K562 (cell line): Measurements from ENCODE around the gene SLC18B1. TPM values are rescaled to one million over a fixed set of nuclear protein-coding genes. Genes with fewer than 3 reads are reported as not detected.

Experiments used
- ATAC-seq: fragments of 200-7000 bp; cut with Tn5 transposase; 3 replicates; pipeline ENCODE4 v1.9.1; 2020; ENCODE audit warnings: moderate library complexity
- BruUV-seq: library from RNA; stranded (reverse); fragments of 400-500 nt; replicated peaks from 2 replicates; lab custom pipeline; 2021; lab: Mats Ljungman, UMichigan
- CTCF ChIA-PET: fragments of 300-600 bp; formaldehyde crosslinking; extraction: SDS; loops from one replicate; lab custom pipeline; 2021; ENCODE audit warnings: low intra/inter-chr PET ratio; lab: Yijun Ruan, JAX
- POLR2A ChIA-PET: fragments of 300-600, 350-650 bp; sonication (Branson Sonifier 250); formaldehyde crosslinking; extraction: SDS; loops from one replicate; lab custom pipeline; 2021; ENCODE audit warnings: antibody characterized with exemption, inconsistent platforms; lab: Yijun Ruan, JAX
- DNase-seq, 4 experiments: peaks; one replicate each; pipeline versions ENCODE4 v3.0.0 to v3.0.0-alpha.2; 2011 to 2018; ENCODE audit warnings: low spot score in 3 of 4, mixed read lengths in 3 of 4; ENCODE audit errors: extremely low read depth in 1 of 4
- FAIRE-seq: peaks from 2 replicates; lab custom pipeline; 2011; peaks lifted over from hg19 to GRCh38; lab: Jason Lieb, UNC
- H2AFZ ChIP-seq: 2 replicates; pipeline ENCODE4 v1.6.0; 2011; ENCODE audit warnings: low read depth, low read length, control low read depth, inconsistent platforms
- H3K27ac ChIP-seq: fragments of 200-600 bp; 3 replicates; pipeline ENCODE4 v1.8.0; 2011; ENCODE audit warnings: low read depth, mild to moderate bottlenecking, control low read depth, inconsistent platforms, low read length, moderate library complexity, mixed read lengths; ENCODE audit errors: extremely low read depth
- H3K27me3 ChIP-seq, 2 experiments: fragments of 300-600 bp in 1 of 2; 2 replicates in 1 of 2; 3 replicates in 1 of 2; pipeline versions ENCODE4 v1.6.0 to v1.8.0; 2011; ENCODE audit warnings: inconsistent platforms in 2 of 2, low read length in 2 of 2, mild to moderate bottlenecking in 1 of 2, mixed read lengths in 1 of 2, moderate library complexity in 1 of 2; ENCODE audit not compliant: control insufficient read depth in 2 of 2, insufficient read depth in 2 of 2
- H3K36me3 ChIP-seq: fragments of 300-600 bp; 3 replicates; pipeline ENCODE4 v1.8.0; 2011; ENCODE audit warnings: mild to moderate bottlenecking, low read length, inconsistent platforms; ENCODE audit not compliant: control insufficient read depth, insufficient read depth
- H3K4me1 ChIP-seq, 2 experiments: fragments of 200-600 bp in 1 of 2; replicated peaks in 1 of 2; 2 replicates in 1 of 2; 3 replicates in 1 of 2; pipeline versions ENCODE4 v1.5.1 to v1.8.0; 2011; ENCODE audit warnings: inconsistent platforms in 2 of 2, low read length in 2 of 2, mild to moderate bottlenecking in 1 of 2, mixed read lengths in 1 of 2, moderate library complexity in 1 of 2; ENCODE audit not compliant: control insufficient read depth in 2 of 2, insufficient read depth in 2 of 2
- H3K4me2 ChIP-seq: 2 replicates; pipeline ENCODE4 v1.6.1; 2011; ENCODE audit warnings: low read length, control low read depth, inconsistent platforms, mixed read lengths; ENCODE audit not compliant: insufficient read depth
- H3K4me3 ChIP-seq: fragments of 200-600 bp; sonication (generic), shearing (Covaris generic); 2 replicates; pipeline ENCODE4 v1.5.1; 2016; ENCODE audit warnings: control low read depth, inconsistent platforms
- H3K79me2 ChIP-seq: fragments of 200-600 bp; 3 replicates; pipeline ENCODE4 v1.8.0; 2011; ENCODE audit warnings: low read length, inconsistent platforms; ENCODE audit not compliant: control insufficient read depth, insufficient read depth
- H3K9ac ChIP-seq, 2 experiments: 2 replicates each; pipeline versions ENCODE4 v1.6.0 to v1.6.1; 2011; ENCODE audit warnings: low read depth in 2 of 2, low read length in 2 of 2, control low read depth in 1 of 2, inconsistent platforms in 1 of 2, mild to moderate bottlenecking in 1 of 2, mixed read lengths in 1 of 2; ENCODE audit not compliant: insufficient read depth in 1 of 2
- H3K9me1 ChIP-seq: one replicate; pipeline ENCODE4 v1.6.0; 2011; ENCODE audit warnings: inconsistent platforms, mild to moderate bottlenecking, low read length, moderate library complexity; ENCODE audit not compliant: control insufficient read depth, insufficient read depth
- H3K9me3 ChIP-seq: replicated peaks from 2 replicates; pipeline ENCODE4 v1.5.1; 2011; ENCODE audit warnings: low read depth, low read length, inconsistent platforms; ENCODE audit not compliant: control insufficient read depth, insufficient read depth
- H4K20me1 ChIP-seq: replicated peaks from 2 replicates; pipeline ENCODE4 v1.6.1; 2011; ENCODE audit warnings: low read length, inconsistent platforms, mixed read lengths; ENCODE audit not compliant: control insufficient read depth, insufficient read depth
- FOXM1 ChIP-seq, 2 experiments: fragments of 450-650 bp in 1 of 2; sonication (generic) in 1 of 2; formaldehyde crosslinking in 1 of 2; IDR thresholded peaks; 2 replicates each; pipeline versions ENCODE4 v1.6.1 to v1.9.0; 2017 to 2022; ENCODE audit warnings: low read depth in 2 of 2, mild to moderate bottlenecking in 2 of 2, missing genetic modification reagents in 1 of 2, moderate library complexity in 1 of 2
- NR2C2 ChIP-seq, 2 experiments: fragments of 200-800 bp in 1 of 2; sonication (Bioruptor generic) in 1 of 2; sonication (generic) in 1 of 2; formaldehyde crosslinking in 1 of 2; IDR thresholded peaks; 2 replicates each; pipeline versions ENCODE4 v1.6.1 to v1.8.0; 2016 to 2022; ENCODE audit warnings: mild to moderate bottlenecking in 1 of 2, missing compliant biosample characterization in 1 of 2, missing genetic modification characterization in 1 of 2, missing genetic modification reagents in 1 of 2
- ZBTB2 ChIP-seq: fragments of 450-650 bp; IDR thresholded peaks from 2 replicates; pipeline ENCODE4 v1.6.1; 2016; ENCODE audit warnings: antibody characterized with exemption
- ZBTB43 ChIP-seq: sonication (generic); formaldehyde crosslinking; IDR thresholded peaks from 2 replicates; pipeline ENCODE4 v1.8.0; 2023; ENCODE audit warnings: mild to moderate bottlenecking, missing genetic modification reagents
- WGBS: fragments of 100-300 bp; shearing (Covaris generic); methylation state at CpG from one replicate; pipeline ENCODE4 v1.1.6; 2016; ENCODE audit warnings: low coverage, mixed read lengths; ENCODE audit not compliant: insufficient coverage; ENCODE audit errors: missing lambda C conversion rate; 5-methylcytosine and 5-hydroxymethylcytosine counted together
- in situ Hi-C: fragments of 300-500 bp; cut with MboI; formaldehyde crosslinking; loops from 4 replicates; pipeline ENCODE4 v1.15.0; 2018; ENCODE audit warnings: inconsistent platforms, mixed read lengths
- intact Hi-C: fragments of 100-400 bp; cut with micrococcal nuclease; formaldehyde crosslinking; loops from 2 replicates; pipeline ENCODE4 v1.14.2; 2022
- polyA plus RNA-seq, 8 experiments: library from polyadenylated mRNA; depleted of rRNA in 4 of 8; stranded (reverse) in 5 of 8; unstranded in 3 of 8; fragments of >200 nt; fragmentation: Nextera tagmentation in 2 of 8; fragmentation: Illumina TruSeq in 1 of 8; extraction: Ambion mirVana in 2 of 8; extraction: Trizol in 1 of 8; gene quantifications; 2 replicates each; pipeline versions ENCODE4 v1.2.1 to v1.2.3, GENCODE V29; 2011 to 2014; ENCODE audit warnings: inconsistent platforms in 1 of 8, missing spikeins in 1 of 8
- total RNA-seq, 7 experiments: library from RNA; depleted of rRNA in 6 of 7; stranded (reverse); fragments of >200 nt in 6 of 7; fragmentation: Illumina TruSeq in 2 of 7; extraction: Trizol in 2 of 7; gene quantifications; 2 replicates each; pipeline versions ENCODE4 v1.2.1 to v1.2.3, GENCODE V29; 2011 to 2021; ENCODE audit warnings: low replicate concordance in 1 of 7

Gene SLC18B1
- total and polyA plus RNA-seq, 9 of the 15 experiments (the other 6 are each of a cell fraction or from before 2014, with no cell fraction given): 10.4 to 49.1 (median 32.0) TPM

GRCh38 chr6:132760256-132760655 lies 38.2 kb downstream of the SLC18B1 start:
- intact Hi-C loops: no loop called here
- CTCF ChIA-PET: no interaction called here
- no peak overlapping the region for H3K4me2 ChIP-seq

More at GRCh38 chr6:132760256-132760655, 38.2 kb downstream of the SLC18B1 start:
- 5% methylated on average over 3 of the region's 3 CpGs for WGBS
- no peak overlapping the region for H3K4me3 ChIP-seq
- no peaks in the 10 kb centered on the region for H3K9me3 ChIP-seq
- TF ChIP-seq NR2C2 (CRISPR knock-in tag; IDR thresholded peaks at IDR 0.05): no peak
- no peak for TF ChIP-seq NR2C2 (tag; IDR thresholded peaks at IDR 0.05)
- TF ChIP-seq ZBTB2: no peak
- no peak for TF ChIP-seq FOXM1 (IDR thresholded peaks at IDR 0.05; ENCODE audit: low read depth)
- TF ChIP-seq FOXM1 (CRISPR knock-in tag; IDR thresholded peaks at IDR 0.05; ENCODE audit: low read depth): no peak
- TF ChIP-seq ZBTB43 (CRISPR knock-in tag): no peak
- H2AFZ ChIP-seq: no peak overlapping the region
- no peaks in the 10 kb centered on the region for H4K20me1 ChIP-seq
- H3K27ac ChIP-seq: no peak overlapping the region
- no peaks in the 10 kb centered on the region for H3K79me2 ChIP-seq
- no peaks in the 10 kb centered on the region for H3K36me3 ChIP-seq
- in situ Hi-C loops: loop anchor here (25.0 kb wide), 2 partner anchors 223 to 473 kb away; partner anchors contain the start of gene TAAR9
- H3K9me1 ChIP-seq: no peaks in the 10 kb centered on the region
- no peaks in the 10 kb centered on the region for H3K4me1 ChIP-seq
- no TSS peak for BruUV-seq
- DNase-seq: no peak
- POLR2A ChIA-PET: no interaction called here
- ATAC-seq: no peak
- H3K9ac ChIP-seq: no peak overlapping the region
- no peak for FAIRE-seq
- H3K27me3 ChIP-seq: peaks cover 0 to 5% of the 10 kb centered on the region in 2 experiments; a peak in 2 of 5 replicates
